WERI-Rb-1 (cell line): ENCODE measurements around the gene SORCS2.
A peak's percentile ranks its signal among the peaks of the same experiment; 100 is the strongest.

Source experiments
- DNase-seq: peaks from one replicate; pipeline ENCODE4 v3.0.0-alpha.2; 2020
- H3K27ac ChIP-seq: fragments of 250-450 bp; sonication (Bioruptor Pico); 2 replicates; pipeline ENCODE4 v1.5.1; 2020; ENCODE audit warnings: mild to moderate bottlenecking, moderate library complexity
- H3K27me3 ChIP-seq: fragments of 250-450 bp; sonication (Bioruptor Pico); 2 replicates; pipeline ENCODE4 v1.5.1; 2021; ENCODE audit warnings: mild to moderate bottlenecking, low read depth, moderate library complexity; ENCODE audit not compliant: insufficient read depth, severe bottlenecking
- H3K36me3 ChIP-seq: fragments of 250-450 bp; sonication (Bioruptor Pico); 2 replicates; pipeline ENCODE4 v1.5.1; 2020; ENCODE audit warnings: mild to moderate bottlenecking, moderate library complexity
- H3K4me3 ChIP-seq: 2 replicates; pipeline ENCODE4 v1.5.1; 2011; ENCODE audit warnings: low read depth, mild to moderate bottlenecking, control low read depth, low read length
- H3K9me3 ChIP-seq: fragments of 250-450 bp; sonication (Bioruptor Pico); 2 replicates; pipeline ENCODE4 v1.5.1; 2021; ENCODE audit warnings: mild to moderate bottlenecking, moderate library complexity; ENCODE audit not compliant: severe bottlenecking
- CTCF ChIP-seq: IDR thresholded peaks from 2 replicates; pipeline ENCODE4 v1.5.1; 2011; ENCODE audit warnings: low read depth, mild to moderate bottlenecking, control low read depth, inconsistent platforms, low read length

The SORCS2 gene

GRCh38 chr4:7355795-7356194, 163.5 kb downstream of the SORCS2 start:
- no peak for TF ChIP-seq CTCF
- no peak for DNase-seq
- Histone ChIP-seq H3K9me3 (no peaks in the 10 kb centered on the region), H3K4me3 (no peak overlapping the region), H3K27me3 (no peaks in the 10 kb centered on the region), H3K27ac (no peak overlapping the region), H3K36me3 (peaks cover 12% of the 10 kb centered on the region)

- Histone ChIP-seq H3K4me3 (no peak overlapping the region), H3K9me3 (no peaks in the 10 kb centered on the region), H3K27ac (peak overlapping the region; percentile 61), H3K27me3 (no peaks in the 10 kb centered on the region), H3K36me3 (peaks cover 12% of the 10 kb centered on the region)
- TF ChIP-seq CTCF = no peak
- peak; percentile 31 for DNase-seq
Measured at GRCh38 chr4:7356667-7357310, 164.5 kb downstream of the SORCS2 start.

GRCh38 chr4:7357323-7357722, 165.0 kb downstream of the SORCS2 start:
- peaks cover 12% of the 10 kb centered on the region for H3K36me3 ChIP-seq
- H3K9me3 ChIP-seq = peaks cover under 1% of the 10 kb centered on the region
- H3K27ac ChIP-seq = peak overlapping the region; percentile 61
- H3K27me3 ChIP-seq = no peaks in the 10 kb centered on the region
- TF ChIP-seq CTCF = no peak
- DNase-seq = no peak
- H3K4me3 ChIP-seq = no peak overlapping the region

GRCh38 chr4:7358100-7358735, 165.9 kb downstream of the SORCS2 start:
- DNase-seq = peak; percentile 74
- H3K36me3 ChIP-seq = peaks cover 21% of the 10 kb centered on the region
- H3K27me3 ChIP-seq = no peaks in the 10 kb centered on the region
- H3K9me3 ChIP-seq = peaks cover 2% of the 10 kb centered on the region
- TF ChIP-seq CTCF = no peak
- H3K4me3 ChIP-seq = no peak overlapping the region
- peak overlapping the region; percentile 61 for H3K27ac ChIP-seq

- Histone ChIP-seq H3K4me3 (no peak overlapping the region), H3K27ac (peak overlapping the region; percentile 61), H3K9me3 (peaks cover 2% of the 10 kb centered on the region), H3K27me3 (no peaks in the 10 kb centered on the region), H3K36me3 (peaks cover 18% of the 10 kb centered on the region)
- no peak for DNase-seq
- TF ChIP-seq CTCF = no peak
Measured at GRCh38 chr4:7359400-7360062, 167.2 kb downstream of the SORCS2 start.
